Right lobe of liver (tissue), 4 donors: ENCODE data around the gene ZFYVE19.

Experiments
- CTCF ChIP-seq, 4 donors: fragments of 200-600 bp in 3 of 4; fragments of 450-650 bp in 1 of 4; IDR thresholded peaks; one replicate each; pipeline versions ENCODE4 v1.5.1 to v1.8.0; 2016 to 2022; ENCODE audit warnings: antibody characterized with exemption in 4 of 4, mild to moderate bottlenecking in 2 of 4
- POLR2A ChIP-seq: fragments of 450-650 bp; IDR thresholded peaks from one replicate; pipeline ENCODE4 v1.6.1; 2017; ENCODE audit warnings: antibody characterized with exemption, mild to moderate bottlenecking
- donor health status: DM: no; HTN: no; CAD: no.
- donor health status: DM: no; HTN: no; CAD: no.
- donor health status: DM: no; HTN: yes; CAD: no.

GRCh38 chr15:40808861-40809450, 2.1 kb downstream of the ZFYVE19 start:
- TF ChIP-seq CTCF (IDR thresholded peaks at IDR 0.05), result no peak
- TF ChIP-seq POLR2A, result no peak
